ENCODE results near the gene NR5A1.
A peak's percentile ranks its signal among the peaks of the same experiment; 100 is the strongest.

The NR5A1 gene

GRCh38 chr9:124485936-124486335 lies 21.3 kb downstream of the NR5A1 start:
- no peak for DNase-seq (ENCODE audit: low read depth, low spot score)
- in situ Hi-C loops (cut with HindIII; ENCODE audit: low sequenced_read_pairs): no loop called here
- TF ChIP-seq CTCF (IDR thresholded peaks at IDR 0.05; ENCODE audit: low read depth, low read length): no peak
- no peak overlapping the region for H3K4me3 ChIP-seq (ENCODE audit: low read depth, low read length)

- in situ Hi-C loops (cut with HindIII; ENCODE audit: low sequenced_read_pairs): no loop called here
Observed at GRCh38 chr9:124485201-124485600, 22.0 kb downstream of the NR5A1 start.

GRCh38 chr9:124483481-124483880 lies 23.7 kb downstream of the NR5A1 start:
- H3K4me3 ChIP-seq (ENCODE audit: low read depth, low read length): no peak overlapping the region
- no peak for DNase-seq (ENCODE audit: low read depth, low spot score)
- in situ Hi-C loops (cut with HindIII; ENCODE audit: low sequenced_read_pairs): no loop called here
- no peak for TF ChIP-seq CTCF (IDR thresholded peaks at IDR 0.05; ENCODE audit: low read depth, low read length)

More at GRCh38 chr9:124485201-124485600, 22.0 kb downstream of the NR5A1 start:
- DNase-seq (ENCODE audit: low read depth, low spot score): no peak
- TF ChIP-seq CTCF (IDR thresholded peaks at IDR 0.05; ENCODE audit: low read depth, low read length): no peak
- no peak overlapping the region for H3K4me3 ChIP-seq (ENCODE audit: low read depth, low read length)

GRCh38 chr9:124482431-124483031 lies 24.7 kb downstream of the NR5A1 start:
- H3K4me3 ChIP-seq (ENCODE audit: low read depth, low read length): no peak overlapping the region
- no peak for DNase-seq (ENCODE audit: low read depth, low spot score)
- in situ Hi-C loops (cut with HindIII; ENCODE audit: low sequenced_read_pairs): no loop called here
- TF ChIP-seq CTCF (IDR thresholded peaks at IDR 0.05; ENCODE audit: low read depth, low read length): no peak

- in situ Hi-C loops (cut with HindIII; ENCODE audit: low sequenced_read_pairs): no loop called here
- H3K4me3 ChIP-seq (ENCODE audit: low read depth, low read length): no peak overlapping the region
Observed at GRCh38 chr9:124481115-124481514, 26.1 kb downstream of the NR5A1 start.

GRCh38 chr9:124480621-124480981 lies 26.6 kb downstream of the NR5A1 start:
- no peak overlapping the region for H3K4me3 ChIP-seq (ENCODE audit: low read depth, low read length)
- peak; percentile 57 for TF ChIP-seq CTCF (IDR thresholded peaks at IDR 0.05; ENCODE audit: low read depth, low read length)
- DNase-seq (ENCODE audit: low read depth, low spot score): peak; percentile 6
- in situ Hi-C loops (cut with HindIII; ENCODE audit: low sequenced_read_pairs): no loop called here

More at GRCh38 chr9:124481115-124481514, 26.1 kb downstream of the NR5A1 start:
- TF ChIP-seq CTCF (IDR thresholded peaks at IDR 0.05; ENCODE audit: low read depth, low read length): no peak
- no peak for DNase-seq (ENCODE audit: low read depth, low spot score)
